K562 (cell line): ENCODE measurements around the gene KRTAP5-4. TPM values are rescaled to one million over a fixed set of nuclear protein-coding genes. Genes with fewer than 3 reads are reported as not detected.
"Not testable (repeated sequence)": the region's sequence is repeated elsewhere in the genome, so short reads cannot be mapped to it uniquely, and the experiment has no call there.

Source experiments
- ATAC-seq: fragments of 200-7000 bp; cut with Tn5 transposase; 3 replicates; pipeline ENCODE4 v1.9.1; 2020; ENCODE audit warnings: moderate library complexity
- BruUV-seq: library from RNA; stranded (reverse); fragments of 400-500 nt; replicated peaks from 2 replicates; lab custom pipeline; 2021; lab: Mats Ljungman, UMichigan
- CTCF ChIA-PET: fragments of 300-600 bp; formaldehyde crosslinking; extraction: SDS; loops from one replicate; lab custom pipeline; 2021; ENCODE audit warnings: low intra/inter-chr PET ratio; lab: Yijun Ruan, JAX
- POLR2A ChIA-PET: fragments of 300-600, 350-650 bp; sonication (Branson Sonifier 250); formaldehyde crosslinking; extraction: SDS; loops from one replicate; lab custom pipeline; 2021; ENCODE audit warnings: antibody characterized with exemption, inconsistent platforms; lab: Yijun Ruan, JAX
- DNase-seq, 4 experiments: peaks; one replicate each; pipeline versions ENCODE4 v3.0.0 to v3.0.0-alpha.2; 2011 to 2018; ENCODE audit warnings: low spot score in 3 of 4, mixed read lengths in 3 of 4; ENCODE audit errors: extremely low read depth in 1 of 4
- FAIRE-seq: peaks from 2 replicates; lab custom pipeline; 2011; peaks lifted over from hg19 to GRCh38; lab: Jason Lieb, UNC
- H2AFZ ChIP-seq: 2 replicates; pipeline ENCODE4 v1.6.0; 2011; ENCODE audit warnings: low read depth, low read length, control low read depth, inconsistent platforms
- H3K27ac ChIP-seq: fragments of 200-600 bp; 3 replicates; pipeline ENCODE4 v1.8.0; 2011; ENCODE audit warnings: low read depth, mild to moderate bottlenecking, control low read depth, inconsistent platforms, low read length, moderate library complexity, mixed read lengths; ENCODE audit errors: extremely low read depth
- H3K27me3 ChIP-seq, 2 experiments: fragments of 300-600 bp in 1 of 2; 2 replicates in 1 of 2; 3 replicates in 1 of 2; pipeline versions ENCODE4 v1.6.0 to v1.8.0; 2011; ENCODE audit warnings: inconsistent platforms in 2 of 2, low read length in 2 of 2, mild to moderate bottlenecking in 1 of 2, mixed read lengths in 1 of 2, moderate library complexity in 1 of 2; ENCODE audit not compliant: control insufficient read depth in 2 of 2, insufficient read depth in 2 of 2
- H3K36me3 ChIP-seq: fragments of 300-600 bp; 3 replicates; pipeline ENCODE4 v1.8.0; 2011; ENCODE audit warnings: mild to moderate bottlenecking, low read length, inconsistent platforms; ENCODE audit not compliant: control insufficient read depth, insufficient read depth
- H3K4me1 ChIP-seq, 2 experiments: fragments of 200-600 bp in 1 of 2; replicated peaks in 1 of 2; 2 replicates in 1 of 2; 3 replicates in 1 of 2; pipeline versions ENCODE4 v1.5.1 to v1.8.0; 2011; ENCODE audit warnings: inconsistent platforms in 2 of 2, low read length in 2 of 2, mild to moderate bottlenecking in 1 of 2, mixed read lengths in 1 of 2, moderate library complexity in 1 of 2; ENCODE audit not compliant: control insufficient read depth in 2 of 2, insufficient read depth in 2 of 2
- H3K4me2 ChIP-seq: 2 replicates; pipeline ENCODE4 v1.6.1; 2011; ENCODE audit warnings: low read length, control low read depth, inconsistent platforms, mixed read lengths; ENCODE audit not compliant: insufficient read depth
- H3K4me3 ChIP-seq: fragments of 200-600 bp; sonication (generic), shearing (Covaris generic); 2 replicates; pipeline ENCODE4 v1.5.1; 2016; ENCODE audit warnings: control low read depth, inconsistent platforms
- H3K79me2 ChIP-seq: fragments of 200-600 bp; 3 replicates; pipeline ENCODE4 v1.8.0; 2011; ENCODE audit warnings: low read length, inconsistent platforms; ENCODE audit not compliant: control insufficient read depth, insufficient read depth
- H3K9ac ChIP-seq, 2 experiments: 2 replicates each; pipeline versions ENCODE4 v1.6.0 to v1.6.1; 2011; ENCODE audit warnings: low read depth in 2 of 2, low read length in 2 of 2, control low read depth in 1 of 2, inconsistent platforms in 1 of 2, mild to moderate bottlenecking in 1 of 2, mixed read lengths in 1 of 2; ENCODE audit not compliant: insufficient read depth in 1 of 2
- H3K9me1 ChIP-seq: one replicate; pipeline ENCODE4 v1.6.0; 2011; ENCODE audit warnings: inconsistent platforms, mild to moderate bottlenecking, low read length, moderate library complexity; ENCODE audit not compliant: control insufficient read depth, insufficient read depth
- H3K9me3 ChIP-seq: replicated peaks from 2 replicates; pipeline ENCODE4 v1.5.1; 2011; ENCODE audit warnings: low read depth, low read length, inconsistent platforms; ENCODE audit not compliant: control insufficient read depth, insufficient read depth
- H4K20me1 ChIP-seq: replicated peaks from 2 replicates; pipeline ENCODE4 v1.6.1; 2011; ENCODE audit warnings: low read length, inconsistent platforms, mixed read lengths; ENCODE audit not compliant: control insufficient read depth, insufficient read depth
- BRCA1 ChIP-seq, 2 experiments: fragments of 450-650 bp in 1 of 2; sonication (generic) in 1 of 2; formaldehyde crosslinking in 1 of 2; IDR thresholded peaks; 2 replicates each; pipeline versions ENCODE4 v1.5.0 to v1.6.1; 2017 to 2020; ENCODE audit warnings: mild to moderate bottlenecking in 1 of 2, missing genetic modification reagents in 1 of 2
- CEBPG ChIP-seq, 3 experiments: fragments of 200-800 bp in 1 of 3; sonication (Bioruptor generic) in 1 of 3; sonication (generic) in 1 of 3; formaldehyde crosslinking in 1 of 3; IDR thresholded peaks in 2 of 3; conservative IDR thresholded peaks in 1 of 3; 2 replicates each; pipeline versions ENCODE4 v1.6.1 to v1.8.0; 2016 to 2022; ENCODE audit warnings: missing compliant biosample characterization in 2 of 3, missing genetic modification characterization in 2 of 3, mild to moderate bottlenecking in 1 of 3, missing genetic modification reagents in 1 of 3
- EP300 ChIP-seq: IDR thresholded peaks from 2 replicates; pipeline ENCODE4 v1.6.1; 2012; ENCODE audit warnings: low read length, improper control_type of control experiment
- ETS2 ChIP-seq: IDR thresholded peaks from 2 replicates; pipeline ENCODE4 v1.6.1; 2016; ENCODE audit warnings: borderline replicate concordance, missing genetic modification characterization, mild to moderate bottlenecking, moderate library complexity, missing compliant biosample characterization; ENCODE audit not compliant: poor library complexity, severe bottlenecking
- FIP1L1 ChIP-seq: fragments of 200-400 bp; formaldehyde crosslinking; IDR thresholded peaks from 2 replicates; pipeline ENCODE4 v1.6.1; 2018; ENCODE audit warnings: mild to moderate bottlenecking, low read depth, low read length; ENCODE audit not compliant: poor library complexity, severe bottlenecking
- SAP30 ChIP-seq: fragments of 200-600 bp; sonication (generic); IDR thresholded peaks from 2 replicates; pipeline ENCODE4 v1.6.1; 2012; ENCODE audit warnings: borderline replicate concordance, low read depth, mild to moderate bottlenecking, moderate library complexity, low read length, control low read depth, inconsistent platforms; ENCODE audit not compliant: insufficient read depth, poor library complexity, severe bottlenecking
- SRF ChIP-seq, 2 experiments: fragments of 250-450, 450-650 bp in 1 of 2; sonication (Bioruptor Pico) in 1 of 2; sonication (generic) in 1 of 2; formaldehyde crosslinking; IDR thresholded peaks; 2 replicates each; pipeline versions ENCODE4 v1.5.0 to v1.5.1; 2020 to 2022; ENCODE audit warnings: mild to moderate bottlenecking in 1 of 2, missing genetic modification reagents in 1 of 2
- STAT5A ChIP-seq: IDR thresholded peaks from 2 replicates; pipeline ENCODE4 v1.6.1; 2012; ENCODE audit warnings: low read length, inconsistent platforms, borderline replicate concordance
- TCF7L2 ChIP-seq: fragments of 150-350 bp; IDR thresholded peaks from 2 replicates; pipeline ENCODE4 v1.6.1; 2016; ENCODE audit warnings: low read depth, mild to moderate bottlenecking, low read length, moderate library complexity
- ZNF174 ChIP-seq: fragments of 250-450 bp; sonication (Bioruptor Pico); IDR thresholded peaks from 2 replicates; pipeline ENCODE4 v1.4.0; 2020; ENCODE audit warnings: mild to moderate bottlenecking
- ZNF324 ChIP-seq: fragments of 250-450 bp; sonication (Bioruptor Pico); IDR thresholded peaks from 2 replicates; pipeline ENCODE4 v1.4.0; 2020; ENCODE audit warnings: mild to moderate bottlenecking
- WGBS: fragments of 100-300 bp; shearing (Covaris generic); methylation state at CpG from one replicate; pipeline ENCODE4 v1.1.6; 2016; ENCODE audit warnings: low coverage, mixed read lengths; ENCODE audit not compliant: insufficient coverage; ENCODE audit errors: missing lambda C conversion rate; 5-methylcytosine and 5-hydroxymethylcytosine counted together
- in situ Hi-C: fragments of 300-500 bp; cut with MboI; formaldehyde crosslinking; loops from 4 replicates; pipeline ENCODE4 v1.15.0; 2018; ENCODE audit warnings: inconsistent platforms, mixed read lengths
- intact Hi-C: fragments of 100-400 bp; cut with micrococcal nuclease; formaldehyde crosslinking; loops from 2 replicates; pipeline ENCODE4 v1.14.2; 2022
- polyA plus RNA-seq, 8 experiments: library from polyadenylated mRNA; depleted of rRNA in 4 of 8; stranded (reverse) in 5 of 8; unstranded in 3 of 8; fragments of >200 nt; fragmentation: Nextera tagmentation in 2 of 8; fragmentation: Illumina TruSeq in 1 of 8; extraction: Ambion mirVana in 2 of 8; extraction: Trizol in 1 of 8; gene quantifications; 2 replicates each; pipeline versions ENCODE4 v1.2.1 to v1.2.3, GENCODE V29; 2011 to 2014; ENCODE audit warnings: inconsistent platforms in 1 of 8, missing spikeins in 1 of 8
- total RNA-seq, 7 experiments: library from RNA; depleted of rRNA in 6 of 7; stranded (reverse); fragments of >200 nt in 6 of 7; fragmentation: Illumina TruSeq in 2 of 7; extraction: Trizol in 2 of 7; gene quantifications; 2 replicates each; pipeline versions ENCODE4 v1.2.1 to v1.2.3, GENCODE V29; 2011 to 2021; ENCODE audit warnings: low replicate concordance in 1 of 7
- TF ChIP-seq, protein P1 (sequence below): fragments of 450-650 bp; formaldehyde crosslinking; IDR thresholded peaks from 2 replicates; pipeline ENCODE4 v1.4.0; 2020; ENCODE audit warnings: mild to moderate bottlenecking, moderate library complexity

Gene KRTAP5-4
- total and polyA plus RNA-seq, 9 of the 15 experiments (the other 6 are each of a cell fraction or from before 2014, with no cell fraction given): not detected

DNA sequence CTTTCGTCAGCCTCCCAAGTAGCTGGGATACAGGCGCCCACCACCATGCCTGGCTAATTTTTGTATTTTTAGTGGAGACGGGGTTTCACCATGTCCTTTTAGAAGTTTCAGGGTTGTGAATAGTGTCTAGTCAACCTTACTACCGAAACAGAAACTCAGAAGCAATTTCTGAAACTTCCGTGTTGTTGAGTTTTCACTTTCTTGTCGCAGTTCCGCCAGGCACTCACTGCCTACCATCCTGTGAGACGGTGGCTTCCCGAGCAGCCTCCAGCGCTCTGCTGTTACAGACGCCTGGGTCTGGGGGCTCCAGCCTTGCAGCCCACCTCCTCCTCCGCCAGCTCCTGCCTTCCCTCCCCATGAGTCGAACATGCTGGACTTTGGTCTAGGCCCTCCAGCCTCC is 16.0 kb downstream of the KRTAP5-4 start:
- intact Hi-C loops, H3K4me3 ChIP-seq, H3K9me3 ChIP-seq, H3K9ac ChIP-seq, BruUV-seq, ATAC-seq, H3K79me2 ChIP-seq, H3K9me1 ChIP-seq, H2AFZ ChIP-seq, DNase-seq, H4K20me1 ChIP-seq, FAIRE-seq, H3K27ac ChIP-seq, H3K4me2 ChIP-seq, H3K4me1 ChIP-seq, in situ Hi-C loops, H3K36me3 ChIP-seq: not testable (repeated sequence)
- POLR2A ChIA-PET: interaction anchor here (0.6 kb wide), 1 partner anchor 35 kb away, joined by 3 read pairs; no protein-coding TSS in a partner anchor
- CTCF ChIA-PET: interaction anchor here (0.7 kb wide), 1 partner anchor 250 kb away, joined by 3 read pairs; no protein-coding TSS in a partner anchor
- H3K27me3 ChIP-seq: peaks cover 9 to 49% of the 10 kb centered on the region in 2 experiments
- 8% methylated on average over 13 of the region's 13 CpGs for WGBS

DNA sequence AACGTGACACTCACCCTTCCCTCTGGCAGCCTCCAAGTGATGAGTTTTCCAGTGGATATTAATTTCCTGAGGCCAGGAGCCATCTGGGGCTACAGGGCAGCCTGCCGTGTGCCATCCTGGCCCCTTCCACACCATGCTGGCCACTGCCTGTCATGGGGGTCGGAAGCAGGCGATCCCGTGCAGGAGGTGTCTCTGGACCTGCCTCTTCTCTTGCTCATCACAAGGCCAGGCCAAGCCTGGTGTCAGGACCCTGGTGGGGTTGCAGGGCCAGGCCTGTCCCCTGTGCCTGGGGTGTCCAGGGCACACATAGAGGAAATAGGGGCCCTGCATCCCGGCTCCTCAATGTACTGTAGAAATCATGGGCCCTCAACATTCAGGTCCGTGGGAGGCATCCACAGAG is 17.2 kb downstream of the KRTAP5-4 start:
- CTCF ChIA-PET: no interaction called here
- Histone ChIP-seq H3K4me3 (no peak overlapping the region), H3K27me3 (peaks cover 9 to 44% of the 10 kb centered on the region in 2 experiments), H3K79me2 (no peaks in the 10 kb centered on the region), H3K4me1 (no peaks in the 10 kb centered on the region), H3K4me2 (no peak overlapping the region), H3K27ac (no peak overlapping the region), H2AFZ (no peak overlapping the region), H3K9me3 (no peaks in the 10 kb centered on the region), H4K20me1 (no peaks in the 10 kb centered on the region), H3K36me3 (no peaks in the 10 kb centered on the region), H3K9me1 (no peaks in the 10 kb centered on the region), H3K9ac (no peak overlapping the region; a peak in 1 of 4 replicates)
- DNase-seq: no peak
- POLR2A ChIA-PET: interaction anchor here (0.6 kb wide), 1 partner anchor 25 kb away, joined by 3 read pairs; no protein-coding TSS in a partner anchor
- no peak for FAIRE-seq
- in situ Hi-C loops (no loop called here), intact Hi-C loops (no loop called here)
- no peak for ATAC-seq
- BruUV-seq: no TSS peak
- 0% methylated on average over 6 of the region's 7 CpGs for WGBS
- TF ChIP-seq ETS2 (no peak), BRCA1 (IDR thresholded peaks at IDR 0.05) (no peak), BRCA1 (CRISPR knock-in tag; IDR thresholded peaks at IDR 0.05) (no peak), CEBPG (CRISPR knock-in tag; IDR thresholded peaks at IDR 0.05) (no peak), CEBPG (tag; conservative IDR thresholded peaks at IDR 0.05 in 1 of 2, IDR thresholded peaks at IDR 0.05 in 1 of 2) (no peak), EP300 (no peak), FIP1L1 (no peak), ZNF324 (no peak), ZNF174 (CRISPR knock-in tag) (no peak), SRF (CRISPR knock-in tag; IDR thresholded peaks at IDR 0.05) (no peak), TCF7L2 (no peak), SAP30 (no peak), STAT5A (no peak)
- TF ChIP-seq, protein P1, sequence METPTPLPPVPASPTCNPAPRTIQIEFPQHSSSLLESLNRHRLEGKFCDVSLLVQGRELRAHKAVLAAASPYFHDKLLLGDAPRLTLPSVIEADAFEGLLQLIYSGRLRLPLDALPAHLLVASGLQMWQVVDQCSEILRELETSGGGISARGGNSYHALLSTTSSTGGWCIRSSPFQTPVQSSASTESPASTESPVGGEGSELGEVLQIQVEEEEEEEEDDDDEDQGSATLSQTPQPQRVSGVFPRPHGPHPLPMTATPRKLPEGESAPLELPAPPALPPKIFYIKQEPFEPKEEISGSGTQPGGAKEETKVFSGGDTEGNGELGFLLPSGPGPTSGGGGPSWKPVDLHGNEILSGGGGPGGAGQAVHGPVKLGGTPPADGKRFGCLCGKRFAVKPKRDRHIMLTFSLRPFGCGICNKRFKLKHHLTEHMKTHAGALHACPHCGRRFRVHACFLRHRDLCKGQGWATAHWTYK (CRISPR knock-in tag): no peak
